Spleen (tissue), 7 donors: Measurements from ENCODE around the gene USP15.

ENCODE experiments used
- CTCF ChIP-seq, 11 experiments: fragments of 200-600 bp in 7 of 11; fragments of 450-650 bp in 4 of 11; sonication (generic) in 4 of 11; IDR thresholded peaks in 8 of 11; conservative IDR thresholded peaks in 3 of 11; 1 replicate in 7 of 11; 2 replicates in 4 of 11; pipeline versions ENCODE4 v1.4.0 to v1.8.0; 2016 to 2021; ENCODE audit warnings: antibody characterized with exemption in 11 of 11, inconsistent platforms in 4 of 11, mild to moderate bottlenecking in 1 of 11
- POLR2A ChIP-seq, 3 donors: fragments of 450-650 bp; IDR thresholded peaks; one replicate each; pipeline ENCODE4 v1.5.1; 2017; ENCODE audit warnings: antibody characterized with exemption in 3 of 3, mild to moderate bottlenecking in 1 of 3
- POLR2AphosphoS5 ChIP-seq, 3 donors: sonication (generic); formaldehyde crosslinking; IDR thresholded peaks; one replicate each; pipeline ENCODE4 v1.5.1; 2017; ENCODE audit warnings: antibody characterized with exemption in 3 of 3
- donor health status: DM: no; HTN: no; CAD: no; lungs with moderate emphysema.
- donor health status: DM: no; HTN: no; CAD: no.
- donor health status: DM: no; HTN: no; CAD: no.

GRCh38 chr12:62426089-62426488 lies 165.9 kb downstream of the USP15 start:
- TF ChIP-seq CTCF (IDR thresholded peaks at IDR 0.05 in 8 of 11, conservative IDR thresholded peaks at IDR 0.05 in 3 of 11) (no peak), POLR2A (IDR thresholded peaks at IDR 0.05) (no peak), POLR2AphosphoS5 (IDR thresholded peaks at IDR 0.05) (no peak)
